ENCODE data around the gene TBL1X. TPM values are rescaled to one million over a fixed set of nuclear protein-coding genes. Genes with fewer than 3 reads are reported as not detected.

Gene TBL1X
- total RNA-seq, 1 experiment from 2014 or later, result 17.6 TPM

DNA sequence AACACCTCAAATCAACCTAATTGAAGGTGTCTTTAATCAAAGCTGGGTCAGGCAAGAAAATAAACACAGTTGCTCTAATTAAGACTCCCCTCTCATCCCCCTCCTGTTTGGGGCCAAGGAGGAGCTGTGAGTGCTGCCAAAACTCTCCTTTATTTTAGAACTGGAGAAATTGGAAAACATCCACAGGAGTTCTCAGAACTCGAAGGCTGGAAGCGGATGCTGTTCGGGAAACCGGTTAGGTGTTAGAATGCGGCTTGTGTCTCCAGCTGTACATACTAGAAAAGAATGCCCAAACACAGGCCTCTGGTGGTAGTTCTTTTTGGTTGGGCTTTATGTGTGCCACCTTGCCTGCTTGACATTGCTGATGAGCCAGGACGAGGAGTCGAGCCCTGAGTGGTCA lies 182.6 kb downstream of the TBL1X start:
- Histone ChIP-seq H3K36me3 (ENCODE audit: low read depth) (no peaks in the 10 kb centered on the region), H3K27ac (no peak overlapping the region), H3K4me3 (no peak overlapping the region), H3K4me1 (replicated peaks; ENCODE audit: insufficient read depth) (no peaks in the 10 kb centered on the region), H3K4me2 (no peak overlapping the region), H4K20me1 (ENCODE audit: insufficient read depth) (no peaks in the 10 kb centered on the region), H3K9me2 (ENCODE audit: insufficient read depth) (no peaks in the 10 kb centered on the region), H3K79me2 (ENCODE audit: low read depth) (no peaks in the 10 kb centered on the region), H3F3A (ENCODE audit: insufficient read depth, low read depth) (no peaks in the 10 kb centered on the region), H2AFZ (no peak overlapping the region), H3K27me3 (ENCODE audit: insufficient read depth, low read depth) (no peaks in the 10 kb centered on the region), H3K9me3 (ENCODE audit: insufficient read depth, low read depth) (no peaks in the 10 kb centered on the region)
- DNase-seq, result no peak
- no TSS peak for BruUV-seq (replicated peaks)
- intact Hi-C loops (cut with micrococcal nuclease; ENCODE audit: unreplicated experiment), result no loop called here
- no peak for TF ChIP-seq EZH2 (IDR thresholded peaks at IDR 0.05; ENCODE audit: low read depth)
- TF ChIP-seq, protein P1, sequence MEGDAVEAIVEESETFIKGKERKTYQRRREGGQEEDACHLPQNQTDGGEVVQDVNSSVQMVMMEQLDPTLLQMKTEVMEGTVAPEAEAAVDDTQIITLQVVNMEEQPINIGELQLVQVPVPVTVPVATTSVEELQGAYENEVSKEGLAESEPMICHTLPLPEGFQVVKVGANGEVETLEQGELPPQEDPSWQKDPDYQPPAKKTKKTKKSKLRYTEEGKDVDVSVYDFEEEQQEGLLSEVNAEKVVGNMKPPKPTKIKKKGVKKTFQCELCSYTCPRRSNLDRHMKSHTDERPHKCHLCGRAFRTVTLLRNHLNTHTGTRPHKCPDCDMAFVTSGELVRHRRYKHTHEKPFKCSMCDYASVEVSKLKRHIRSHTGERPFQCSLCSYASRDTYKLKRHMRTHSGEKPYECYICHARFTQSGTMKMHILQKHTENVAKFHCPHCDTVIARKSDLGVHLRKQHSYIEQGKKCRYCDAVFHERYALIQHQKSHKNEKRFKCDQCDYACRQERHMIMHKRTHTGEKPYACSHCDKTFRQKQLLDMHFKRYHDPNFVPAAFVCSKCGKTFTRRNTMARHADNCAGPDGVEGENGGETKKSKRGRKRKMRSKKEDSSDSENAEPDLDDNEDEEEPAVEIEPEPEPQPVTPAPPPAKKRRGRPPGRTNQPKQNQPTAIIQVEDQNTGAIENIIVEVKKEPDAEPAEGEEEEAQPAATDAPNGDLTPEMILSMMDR (conservative IDR thresholded peaks at IDR 0.05), result no peak
- CTCF ChIA-PET, result no interaction called here
- POLR2A ChIA-PET (ENCODE audit: unreplicated experiment), result no interaction called here

- H3K27ac ChIP-seq, result no peak overlapping the region
- H3K4me2 ChIP-seq, result no peak overlapping the region
- no peak overlapping the region for H3K4me3 ChIP-seq
- ChIA-PET POLR2A (ENCODE audit: unreplicated experiment) (no interaction called here), CTCF (interaction anchor here (0.7 kb wide), 1 partner anchor 175 kb away, joined by 15 read pairs; no protein-coding TSS in a partner anchor)
- TF ChIP-seq, protein P1 (conservative IDR thresholded peaks at IDR 0.05), result no peak
- no peak for TF ChIP-seq EZH2 (IDR thresholded peaks at IDR 0.05; ENCODE audit: low read depth)
- no TSS peak for BruUV-seq (replicated peaks)
- intact Hi-C loops (cut with micrococcal nuclease; ENCODE audit: unreplicated experiment), result no loop called here
- H3K4me1 ChIP-seq (replicated peaks; ENCODE audit: insufficient read depth), result no peaks in the 10 kb centered on the region
- no peaks in the 10 kb centered on the region for H3K27me3 ChIP-seq (ENCODE audit: insufficient read depth, low read depth)
- H3K36me3 ChIP-seq (ENCODE audit: low read depth), result no peaks in the 10 kb centered on the region
- H2AFZ ChIP-seq, result no peak overlapping the region
- no peaks in the 10 kb centered on the region for H4K20me1 ChIP-seq (ENCODE audit: insufficient read depth)
- H3K79me2 ChIP-seq (ENCODE audit: low read depth), result no peaks in the 10 kb centered on the region
- no peaks in the 10 kb centered on the region for H3K9me3 ChIP-seq (ENCODE audit: insufficient read depth, low read depth)
- H3F3A ChIP-seq (ENCODE audit: insufficient read depth, low read depth), result no peaks in the 10 kb centered on the region
- H3K9me2 ChIP-seq (ENCODE audit: insufficient read depth), result no peaks in the 10 kb centered on the region
- DNase-seq, result no peak
These were observed 185.2 kb downstream of the TBL1X start for GRCh38 chrX:9650091-9650490.

- H3K36me3 ChIP-seq (ENCODE audit: low read depth), result no peaks in the 10 kb centered on the region
- H3K4me1 ChIP-seq (replicated peaks; ENCODE audit: insufficient read depth), result peaks cover 7% of the 10 kb centered on the region; the same call in 1 of the 2 replicates
- no peaks in the 10 kb centered on the region for H4K20me1 ChIP-seq (ENCODE audit: insufficient read depth)
- H3K27ac ChIP-seq, result no peak overlapping the region
- BruUV-seq (replicated peaks), result no TSS peak
- H3K4me3 ChIP-seq, result no peak overlapping the region
- no peak overlapping the region for H2AFZ ChIP-seq
- intact Hi-C loops (cut with micrococcal nuclease; ENCODE audit: unreplicated experiment), result no loop called here
- no peaks in the 10 kb centered on the region for H3K79me2 ChIP-seq (ENCODE audit: low read depth)
- H3K27me3 ChIP-seq (ENCODE audit: insufficient read depth, low read depth), result no peaks in the 10 kb centered on the region
- TF ChIP-seq, protein P1 (conservative IDR thresholded peaks at IDR 0.05), result no peak
- TF ChIP-seq EZH2 (IDR thresholded peaks at IDR 0.05; ENCODE audit: low read depth), result no peak
- no peaks in the 10 kb centered on the region for H3K9me2 ChIP-seq (ENCODE audit: insufficient read depth)
- H3K9me3 ChIP-seq (ENCODE audit: insufficient read depth, low read depth), result no peaks in the 10 kb centered on the region
- DNase-seq, result no peak
- H3K4me2 ChIP-seq, result no peak overlapping the region
- CTCF ChIA-PET, result no interaction called here
- POLR2A ChIA-PET (ENCODE audit: unreplicated experiment), result no interaction called here
- H3F3A ChIP-seq (ENCODE audit: insufficient read depth, low read depth), result no peaks in the 10 kb centered on the region
These were observed 186.9 kb downstream of the TBL1X start for GRCh38 chrX:9651737-9652136.

Measured in PC-9 (cell line).